Sigmoid colon (tissue), 4 donors: ENCODE results near the gene MYDGF.

Source experiments
- POLR2AphosphoS5 ChIP-seq, 4 donors: sonication (generic); formaldehyde crosslinking; IDR thresholded peaks; one replicate each; pipeline ENCODE4 v1.6.1; 2017; ENCODE audit warnings: antibody characterized with exemption in 4 of 4
- TF ChIP-seq, protein P1 (sequence below), 4 experiments: fragments of 450-650 bp in 3 of 4; fragments of 200-600 bp in 1 of 4; IDR thresholded peaks; one replicate each; pipeline ENCODE4 v1.5.1; 2016 to 2019; ENCODE audit warnings: antibody characterized with exemption in 4 of 4, mild to moderate bottlenecking in 3 of 4, moderate library complexity in 2 of 4

DNA sequence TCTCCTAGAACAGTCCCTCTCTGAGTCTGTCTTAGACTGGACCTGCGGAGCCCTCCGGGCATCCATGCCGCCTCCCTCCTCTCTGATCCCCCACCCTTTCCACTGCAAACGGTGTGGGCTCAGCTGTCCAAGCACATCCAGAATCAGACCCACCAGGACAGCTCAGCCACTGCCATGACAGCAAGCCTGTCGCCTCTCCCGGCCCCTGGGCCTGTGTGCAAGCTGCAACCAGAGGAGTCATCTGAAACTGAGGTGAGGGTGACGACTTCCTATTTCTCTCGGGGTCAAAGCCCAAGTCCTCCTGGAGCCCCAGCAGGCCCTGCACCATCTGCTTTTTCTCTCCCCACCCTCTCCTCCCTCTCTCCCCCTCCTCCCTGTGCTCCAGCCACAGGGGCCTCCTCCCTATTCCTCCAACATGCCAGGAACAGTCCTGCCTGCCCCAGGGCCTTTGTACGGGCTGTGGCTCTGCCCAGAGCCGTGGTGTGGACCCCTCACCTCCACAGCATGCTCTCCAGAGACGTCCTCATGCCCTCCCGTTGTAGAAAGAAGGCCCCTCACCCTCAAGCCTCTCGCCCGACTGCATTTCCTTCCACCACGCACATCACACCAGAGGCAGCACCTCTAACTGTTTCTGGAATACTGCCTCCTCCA, 23.5 kb upstream of the MYDGF start:
- TF ChIP-seq, protein P1, sequence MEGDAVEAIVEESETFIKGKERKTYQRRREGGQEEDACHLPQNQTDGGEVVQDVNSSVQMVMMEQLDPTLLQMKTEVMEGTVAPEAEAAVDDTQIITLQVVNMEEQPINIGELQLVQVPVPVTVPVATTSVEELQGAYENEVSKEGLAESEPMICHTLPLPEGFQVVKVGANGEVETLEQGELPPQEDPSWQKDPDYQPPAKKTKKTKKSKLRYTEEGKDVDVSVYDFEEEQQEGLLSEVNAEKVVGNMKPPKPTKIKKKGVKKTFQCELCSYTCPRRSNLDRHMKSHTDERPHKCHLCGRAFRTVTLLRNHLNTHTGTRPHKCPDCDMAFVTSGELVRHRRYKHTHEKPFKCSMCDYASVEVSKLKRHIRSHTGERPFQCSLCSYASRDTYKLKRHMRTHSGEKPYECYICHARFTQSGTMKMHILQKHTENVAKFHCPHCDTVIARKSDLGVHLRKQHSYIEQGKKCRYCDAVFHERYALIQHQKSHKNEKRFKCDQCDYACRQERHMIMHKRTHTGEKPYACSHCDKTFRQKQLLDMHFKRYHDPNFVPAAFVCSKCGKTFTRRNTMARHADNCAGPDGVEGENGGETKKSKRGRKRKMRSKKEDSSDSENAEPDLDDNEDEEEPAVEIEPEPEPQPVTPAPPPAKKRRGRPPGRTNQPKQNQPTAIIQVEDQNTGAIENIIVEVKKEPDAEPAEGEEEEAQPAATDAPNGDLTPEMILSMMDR (IDR thresholded peaks at IDR 0.05) = no peak
- no peak for TF ChIP-seq POLR2AphosphoS5 (IDR thresholded peaks at IDR 0.05)
